SIG-M5 treated with dmso at 0.1 percent for 504 hours (cell line): Measurements from ENCODE around the gene SGSM2.

ENCODE experiments used
- DNase-seq: peaks from one replicate; lab custom pipeline; 2025; ENCODE audit not compliant: unreplicated experiment; lab: John Stamatoyannopoulos, UW

Gene SGSM2

GRCh38 chr17:2416010-2416734, 78.9 kb downstream of the SGSM2 start:
- DNase-seq: peak; percentile 66

- no peak for DNase-seq
These were observed 81.3 kb downstream of the SGSM2 start for GRCh38 chr17:2418572-2418971.

- no peak for DNase-seq
These were observed 82.2 kb downstream of the SGSM2 start for GRCh38 chr17:2419486-2419885.

- no peak for DNase-seq
These were observed 82.9 kb downstream of the SGSM2 start for GRCh38 chr17:2420176-2420575.

- DNase-seq: no peak
These were observed 84.2 kb downstream of the SGSM2 start for GRCh38 chr17:2421315-2422147.

- DNase-seq: no peak
These were observed 86.0 kb downstream of the SGSM2 start for GRCh38 chr17:2423271-2423670.

GRCh38 chr17:2427215-2427614, 89.9 kb downstream of the SGSM2 start:
- no peak for DNase-seq

GRCh38 chr17:2427910-2428309, 90.6 kb downstream of the SGSM2 start:
- no peak for DNase-seq
